ENCODE data around the gene RAB36.

The RAB36 gene

GRCh38 chr22:23207729-23208393 is 62.6 kb downstream of the RAB36 start:
- no peaks in the 10 kb centered on the region for H3K27me3 ChIP-seq (replicated peaks; ENCODE audit: insufficient read depth, low read length)
- H3K4me1 ChIP-seq (ENCODE audit: low read length), result peaks cover 27% of the 10 kb centered on the region
- H3F3A ChIP-seq (ENCODE audit: insufficient read depth, low read length), result peaks cover 4% of the 10 kb centered on the region
- H4K20me1 ChIP-seq (ENCODE audit: insufficient read depth, low read length), result peaks cover 65% of the 10 kb centered on the region
- DNase-seq, result no peak
- H3K79me2 ChIP-seq (ENCODE audit: low read length), result peaks cover 97% of the 10 kb centered on the region
- H3K9ac ChIP-seq (ENCODE audit: low read length), result no peak overlapping the region
- H2AFZ ChIP-seq (ENCODE audit: low read length), result no peak overlapping the region
- H3K27ac ChIP-seq (ENCODE audit: low read length), result no peak overlapping the region
- no peak overlapping the region for H3K4me3 ChIP-seq (ENCODE audit: low read length)
- no peaks in the 10 kb centered on the region for H3K9me3 ChIP-seq (replicated peaks; ENCODE audit: insufficient read depth, low read length)
- no peaks in the 10 kb centered on the region for H3K9me2 ChIP-seq (replicated peaks; ENCODE audit: insufficient read depth, low read length)
- H3K36me3 ChIP-seq (replicated peaks; ENCODE audit: insufficient read depth, low read length), result no peaks in the 10 kb centered on the region; the same call in 1 of the 2 replicates
- H3K4me2 ChIP-seq (ENCODE audit: low read depth, low read length), result no peak overlapping the region
- TF ChIP-seq EZH2phosphoT487 (IDR thresholded peaks at IDR 0.05; ENCODE audit: low read length) (no peak), EZH2 (optimal IDR thresholded peaks at IDR 0.05; ENCODE audit: low read depth, low read length) (no peak)
- TF ChIP-seq, protein P1, sequence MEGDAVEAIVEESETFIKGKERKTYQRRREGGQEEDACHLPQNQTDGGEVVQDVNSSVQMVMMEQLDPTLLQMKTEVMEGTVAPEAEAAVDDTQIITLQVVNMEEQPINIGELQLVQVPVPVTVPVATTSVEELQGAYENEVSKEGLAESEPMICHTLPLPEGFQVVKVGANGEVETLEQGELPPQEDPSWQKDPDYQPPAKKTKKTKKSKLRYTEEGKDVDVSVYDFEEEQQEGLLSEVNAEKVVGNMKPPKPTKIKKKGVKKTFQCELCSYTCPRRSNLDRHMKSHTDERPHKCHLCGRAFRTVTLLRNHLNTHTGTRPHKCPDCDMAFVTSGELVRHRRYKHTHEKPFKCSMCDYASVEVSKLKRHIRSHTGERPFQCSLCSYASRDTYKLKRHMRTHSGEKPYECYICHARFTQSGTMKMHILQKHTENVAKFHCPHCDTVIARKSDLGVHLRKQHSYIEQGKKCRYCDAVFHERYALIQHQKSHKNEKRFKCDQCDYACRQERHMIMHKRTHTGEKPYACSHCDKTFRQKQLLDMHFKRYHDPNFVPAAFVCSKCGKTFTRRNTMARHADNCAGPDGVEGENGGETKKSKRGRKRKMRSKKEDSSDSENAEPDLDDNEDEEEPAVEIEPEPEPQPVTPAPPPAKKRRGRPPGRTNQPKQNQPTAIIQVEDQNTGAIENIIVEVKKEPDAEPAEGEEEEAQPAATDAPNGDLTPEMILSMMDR (IDR thresholded peaks at IDR 0.05; ENCODE audit: low read length), result no peak

DNA sequence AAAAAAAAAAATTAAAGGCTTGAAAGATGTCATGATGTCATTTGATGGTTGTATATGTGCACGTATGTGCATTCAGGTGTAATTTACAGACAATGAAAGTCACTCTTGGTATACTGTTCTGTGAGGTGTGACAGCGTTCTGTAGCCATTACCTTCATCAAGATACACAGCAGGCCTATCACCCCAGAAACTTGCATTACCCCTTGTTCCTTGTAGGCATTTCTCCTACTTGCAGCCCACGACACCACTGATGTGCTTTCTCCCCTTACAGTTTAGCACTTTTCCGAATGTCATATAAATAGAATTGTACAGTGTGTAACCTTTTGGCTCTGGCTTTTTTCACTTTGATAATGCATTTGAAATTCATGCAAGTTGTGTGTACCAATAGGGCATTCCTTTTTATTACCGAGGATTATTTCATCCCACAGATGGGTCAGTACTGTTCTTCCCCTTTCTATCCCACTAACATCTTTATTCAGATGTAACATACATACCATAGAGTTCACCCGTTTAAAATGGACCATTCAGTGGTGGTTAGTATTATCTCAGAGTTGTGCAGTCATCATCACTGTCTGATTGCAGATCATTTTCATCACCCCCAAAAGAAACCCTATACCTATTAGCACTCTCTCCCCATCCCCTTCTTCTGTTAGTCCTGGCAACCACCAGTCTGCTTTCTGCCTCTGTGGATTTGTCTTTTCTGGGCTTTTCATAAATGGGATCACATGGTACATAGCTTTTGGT is 65.3 kb downstream of the RAB36 start:
- no peak for DNase-seq
- Histone ChIP-seq H3K4me2 (ENCODE audit: low read depth, low read length) (no peak overlapping the region), H2AFZ (ENCODE audit: low read length) (no peak overlapping the region), H3K9me3 (replicated peaks; ENCODE audit: insufficient read depth, low read length) (no peaks in the 10 kb centered on the region), H3K4me3 (ENCODE audit: low read length) (no peak overlapping the region), H4K20me1 (ENCODE audit: insufficient read depth, low read length) (peaks cover 65% of the 10 kb centered on the region), H3K27me3 (replicated peaks; ENCODE audit: insufficient read depth, low read length) (no peaks in the 10 kb centered on the region), H3K27ac (ENCODE audit: low read length) (no peak overlapping the region), H3K9me2 (replicated peaks; ENCODE audit: insufficient read depth, low read length) (no peaks in the 10 kb centered on the region), H3F3A (ENCODE audit: insufficient read depth, low read length) (no peaks in the 10 kb centered on the region; the same call in 1 of the 2 replicates), H3K9ac (ENCODE audit: low read length) (no peak overlapping the region), H3K4me1 (ENCODE audit: low read length) (peaks cover 5% of the 10 kb centered on the region), H3K36me3 (replicated peaks; ENCODE audit: insufficient read depth, low read length) (no peaks in the 10 kb centered on the region), H3K79me2 (ENCODE audit: low read length) (peaks cover 97% of the 10 kb centered on the region)
- TF ChIP-seq, protein P1 (IDR thresholded peaks at IDR 0.05; ENCODE audit: low read length), result no peak
- TF ChIP-seq EZH2 (optimal IDR thresholded peaks at IDR 0.05; ENCODE audit: low read depth, low read length), result no peak
- no peak for TF ChIP-seq EZH2phosphoT487 (IDR thresholded peaks at IDR 0.05; ENCODE audit: low read length)

GRCh38 chr22:23211622-23212021 is 66.3 kb downstream of the RAB36 start:
- H3K9me2 ChIP-seq (replicated peaks; ENCODE audit: insufficient read depth, low read length), result no peaks in the 10 kb centered on the region
- no peak overlapping the region for H2AFZ ChIP-seq (ENCODE audit: low read length)
- no peak overlapping the region for H3K9ac ChIP-seq (ENCODE audit: low read length)
- H4K20me1 ChIP-seq (ENCODE audit: insufficient read depth, low read length), result peaks cover 71% of the 10 kb centered on the region
- no peaks in the 10 kb centered on the region for H3K27me3 ChIP-seq (replicated peaks; ENCODE audit: insufficient read depth, low read length)
- H3K4me1 ChIP-seq (ENCODE audit: low read length), result no peaks in the 10 kb centered on the region
- H3K4me2 ChIP-seq (ENCODE audit: low read depth, low read length), result no peak overlapping the region
- H3K36me3 ChIP-seq (replicated peaks; ENCODE audit: insufficient read depth, low read length), result no peaks in the 10 kb centered on the region
- no peak overlapping the region for H3K4me3 ChIP-seq (ENCODE audit: low read length)
- H3K79me2 ChIP-seq (ENCODE audit: low read length), result peaks cover 97% of the 10 kb centered on the region
- DNase-seq, result no peak
- H3K9me3 ChIP-seq (replicated peaks; ENCODE audit: insufficient read depth, low read length), result no peaks in the 10 kb centered on the region
- TF ChIP-seq EZH2 (optimal IDR thresholded peaks at IDR 0.05; ENCODE audit: low read depth, low read length) (no peak), EZH2phosphoT487 (IDR thresholded peaks at IDR 0.05; ENCODE audit: low read length) (no peak)
- TF ChIP-seq, protein P1 (IDR thresholded peaks at IDR 0.05; ENCODE audit: low read length), result no peak
- H3F3A ChIP-seq (ENCODE audit: insufficient read depth, low read length), result no peaks in the 10 kb centered on the region; the same call in 1 of the 2 replicates
- no peak overlapping the region for H3K27ac ChIP-seq (ENCODE audit: low read length)
